Measurements from ENCODE around the gene TMPRSS11E. TPM values are rescaled to one million over a fixed set of nuclear protein-coding genes. Genes with fewer than 3 reads are reported as not detected.
"Not testable (repeated sequence)": the region's sequence is repeated elsewhere in the genome, so short reads cannot be mapped to it uniquely, and the experiment has no call there.

The TMPRSS11E gene
- total RNA-seq, 1 donor from 2014 or later = not detected

- no peak for DNase-seq (ENCODE audit: low spot score)
Measured at GRCh38 chr4:68461790-68462189, 14.5 kb downstream of the TMPRSS11E start.

GRCh38 chr4:68462691-68463090 lies 15.4 kb downstream of the TMPRSS11E start:
- no peak for DNase-seq (ENCODE audit: low spot score)

- DNase-seq (ENCODE audit: low spot score) = no peak
Measured at GRCh38 chr4:68463796-68464195, 16.5 kb downstream of the TMPRSS11E start.

- no peak for DNase-seq (ENCODE audit: low spot score)
Measured at GRCh38 chr4:68465058-68465457, 17.8 kb downstream of the TMPRSS11E start.

- DNase-seq (ENCODE audit: low spot score) = no peak
Measured at GRCh38 chr4:68466185-68466584, 18.9 kb downstream of the TMPRSS11E start.

- DNase-seq (ENCODE audit: low spot score) = no peak
Measured at GRCh38 chr4:68466751-68467150, 19.5 kb downstream of the TMPRSS11E start.

- no peak for DNase-seq (ENCODE audit: low spot score)
Measured at GRCh38 chr4:68469482-68469881, 22.2 kb downstream of the TMPRSS11E start.

- no peak for DNase-seq (ENCODE audit: low spot score)
Measured at GRCh38 chr4:68476191-68476590, 28.9 kb downstream of the TMPRSS11E start.

GRCh38 chr4:68489338-68489737 lies 42.1 kb downstream of the TMPRSS11E start:
- no peak for DNase-seq (ENCODE audit: low spot score)

GRCh38 chr4:68490826-68491457 lies 43.7 kb downstream of the TMPRSS11E start:
- DNase-seq (ENCODE audit: low spot score) = no peak

GRCh38 chr4:68494688-68495087 lies 47.4 kb downstream of the TMPRSS11E start:
- no peak for DNase-seq (ENCODE audit: low spot score)

- no peak for DNase-seq (ENCODE audit: low spot score)
Measured at GRCh38 chr4:68498413-68499007, 51.2 kb downstream of the TMPRSS11E start.

GRCh38 chr4:68499021-68499420 lies 51.8 kb downstream of the TMPRSS11E start:
- no peak for DNase-seq (ENCODE audit: low spot score)

- DNase-seq (ENCODE audit: low spot score) = not testable (repeated sequence)
Measured at GRCh38 chr4:68503462-68503861, 56.2 kb downstream of the TMPRSS11E start.

GRCh38 chr4:68504836-68505235 lies 57.6 kb downstream of the TMPRSS11E start:
- DNase-seq (ENCODE audit: low spot score) = not testable (repeated sequence)

GRCh38 chr4:68505452-68505851 lies 58.2 kb downstream of the TMPRSS11E start:
- DNase-seq (ENCODE audit: low spot score) = not testable (repeated sequence)

GRCh38 chr4:68518889-68519288 lies 71.6 kb downstream of the TMPRSS11E start:
- no peak for DNase-seq (ENCODE audit: low spot score)

GRCh38 chr4:68520985-68521384 lies 73.7 kb downstream of the TMPRSS11E start:
- DNase-seq (ENCODE audit: low spot score) = no peak

GRCh38 chr4:68522232-68522631 lies 75.0 kb downstream of the TMPRSS11E start:
- not testable (repeated sequence) for DNase-seq (ENCODE audit: low spot score)

GRCh38 chr4:68535974-68536373 lies 88.7 kb downstream of the TMPRSS11E start:
- DNase-seq (ENCODE audit: low spot score) = no peak

- no peak for DNase-seq (ENCODE audit: low spot score)
Measured at GRCh38 chr4:68536375-68536774, 89.1 kb downstream of the TMPRSS11E start.

- DNase-seq (ENCODE audit: low spot score) = not testable (repeated sequence)
Measured at GRCh38 chr4:68542742-68543141, 95.5 kb downstream of the TMPRSS11E start.
